DND-41 (cell line): ENCODE measurements around the gene RNLS.

Source experiments
- ATAC-seq: fragments of 200-7000 bp; cut with Tn5 transposase; 3 replicates; pipeline ENCODE4 v1.9.1; 2021; ENCODE audit warnings: low read depth; ENCODE audit not compliant: insufficient read depth
- DNase-seq: peaks from one replicate; pipeline ENCODE4 v3.0.0-alpha.2; 2020
- H2AFZ ChIP-seq: 2 replicates; pipeline ENCODE4 v1.6.0; 2012; ENCODE audit warnings: low read depth, low read length
- H3K27ac ChIP-seq: 2 replicates; pipeline ENCODE4 v1.5.1; 2012; ENCODE audit warnings: low read length, inconsistent platforms
- H3K27me3 ChIP-seq: fragments of 200-600 bp; sonication (generic); 2 replicates; pipeline ENCODE4 v1.6.0; 2012; ENCODE audit warnings: low read length, mild to moderate bottlenecking, inconsistent platforms; ENCODE audit not compliant: insufficient read depth, poor library complexity
- H3K36me3 ChIP-seq: 2 replicates; pipeline ENCODE4 v1.5.1; 2012; ENCODE audit warnings: low read length, inconsistent platforms; ENCODE audit not compliant: insufficient read depth
- H3K4me1 ChIP-seq: 2 replicates; pipeline ENCODE4 v1.5.1; 2012; ENCODE audit warnings: mild to moderate bottlenecking, low read length; ENCODE audit not compliant: insufficient read depth
- H3K4me2 ChIP-seq: 2 replicates; pipeline ENCODE4 v1.6.0; 2012; ENCODE audit warnings: mild to moderate bottlenecking, moderate library complexity, low read length, inconsistent platforms; ENCODE audit not compliant: insufficient read depth
- H3K4me3 ChIP-seq, 2 experiments: fragments of 200-600 bp in 1 of 2; shearing (Covaris generic) in 1 of 2; 2 replicates each; pipeline ENCODE4 v1.5.1; 2012 to 2016; ENCODE audit warnings: inconsistent platforms in 2 of 2, low read length in 2 of 2, mild to moderate bottlenecking in 2 of 2, low read depth in 1 of 2, moderate library complexity in 1 of 2
- H3K79me2 ChIP-seq: 2 replicates; pipeline ENCODE4 v1.6.0; 2012; ENCODE audit warnings: low read length, inconsistent platforms; ENCODE audit not compliant: insufficient read depth
- H3K9ac ChIP-seq: 2 replicates; pipeline ENCODE4 v1.6.0; 2012; ENCODE audit warnings: low read depth, mild to moderate bottlenecking, inconsistent platforms, low read length, moderate library complexity
- H3K9me3 ChIP-seq: 2 replicates; pipeline ENCODE4 v1.5.1; 2012; ENCODE audit warnings: low read length, moderate library complexity, mild to moderate bottlenecking, inconsistent platforms; ENCODE audit not compliant: insufficient read depth, severe bottlenecking
- H4K20me1 ChIP-seq: 2 replicates; pipeline ENCODE4 v1.6.0; 2012; ENCODE audit warnings: low read length; ENCODE audit not compliant: insufficient read depth
- CTCF ChIP-seq: IDR thresholded peaks from 2 replicates; pipeline ENCODE4 v1.5.1; 2012; ENCODE audit warnings: borderline replicate concordance, low read length, moderate library complexity, mild to moderate bottlenecking; ENCODE audit not compliant: poor library complexity, severe bottlenecking; ENCODE audit errors: extremely low read depth
- EZH2 ChIP-seq: IDR thresholded peaks from 3 replicates; pipeline ENCODE4 v1.6.1; 2012; ENCODE audit warnings: borderline replicate concordance, low read depth, mild to moderate bottlenecking, moderate library complexity, low read length, inconsistent platforms; ENCODE audit not compliant: severe bottlenecking

The RNLS gene

GRCh38 chr10:88527245-88527644, 55.9 kb downstream of the RNLS start:
- Histone ChIP-seq H3K27ac (no peak overlapping the region), H3K9me3 (no peaks in the 10 kb centered on the region), H3K36me3 (no peaks in the 10 kb centered on the region), H4K20me1 (no peaks in the 10 kb centered on the region), H3K4me3 (no peak overlapping the region), H3K4me2 (no peak overlapping the region), H2AFZ (no peak overlapping the region), H3K79me2 (no peaks in the 10 kb centered on the region), H3K4me1 (no peaks in the 10 kb centered on the region), H3K9ac (no peak overlapping the region), H3K27me3 (no peaks in the 10 kb centered on the region)
- no peak for ATAC-seq
- TF ChIP-seq EZH2: no peak
- TF ChIP-seq CTCF: no peak
- DNase-seq: no peak

DNA sequence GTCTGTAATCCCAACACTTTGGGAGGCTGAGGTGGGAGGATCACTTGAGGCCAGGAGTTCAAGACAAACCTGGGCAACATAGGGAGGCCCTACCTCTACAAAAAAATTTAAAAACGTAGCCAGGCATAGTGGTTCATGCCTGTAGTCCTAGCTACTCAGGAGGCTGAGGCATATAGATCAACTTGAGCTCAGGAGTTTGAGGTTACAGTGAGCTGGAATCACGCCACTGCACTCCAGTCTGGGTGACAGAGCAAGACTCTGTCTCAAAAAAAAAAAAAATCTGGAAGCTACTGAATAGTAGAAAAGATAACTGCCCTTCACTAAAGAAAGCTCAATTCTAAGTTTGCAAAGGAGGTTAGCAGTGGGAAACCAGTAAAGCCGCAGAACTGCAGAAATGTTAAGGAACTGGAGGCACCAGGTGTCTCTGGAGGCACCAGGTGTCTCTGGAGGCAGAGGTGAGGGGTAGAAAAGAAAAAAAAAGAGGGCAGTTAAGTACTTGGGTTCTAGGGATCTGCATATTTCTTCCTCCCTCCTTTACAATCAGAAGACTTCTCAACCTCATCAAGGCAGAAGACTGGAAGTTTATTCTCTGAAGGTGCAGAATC, 56.5 kb downstream of the RNLS start:
- Histone ChIP-seq H3K27me3 (no peaks in the 10 kb centered on the region), H3K9ac (no peak overlapping the region), H3K9me3 (no peaks in the 10 kb centered on the region), H3K36me3 (no peaks in the 10 kb centered on the region), H3K27ac (no peak overlapping the region), H2AFZ (no peak overlapping the region), H3K4me3 (no peak overlapping the region), H4K20me1 (no peaks in the 10 kb centered on the region), H3K4me1 (no peaks in the 10 kb centered on the region), H3K79me2 (no peaks in the 10 kb centered on the region), H3K4me2 (no peak overlapping the region)
- ATAC-seq (no peak), DNase-seq (no peak)
- TF ChIP-seq EZH2 (no peak), CTCF (no peak)

DNA sequence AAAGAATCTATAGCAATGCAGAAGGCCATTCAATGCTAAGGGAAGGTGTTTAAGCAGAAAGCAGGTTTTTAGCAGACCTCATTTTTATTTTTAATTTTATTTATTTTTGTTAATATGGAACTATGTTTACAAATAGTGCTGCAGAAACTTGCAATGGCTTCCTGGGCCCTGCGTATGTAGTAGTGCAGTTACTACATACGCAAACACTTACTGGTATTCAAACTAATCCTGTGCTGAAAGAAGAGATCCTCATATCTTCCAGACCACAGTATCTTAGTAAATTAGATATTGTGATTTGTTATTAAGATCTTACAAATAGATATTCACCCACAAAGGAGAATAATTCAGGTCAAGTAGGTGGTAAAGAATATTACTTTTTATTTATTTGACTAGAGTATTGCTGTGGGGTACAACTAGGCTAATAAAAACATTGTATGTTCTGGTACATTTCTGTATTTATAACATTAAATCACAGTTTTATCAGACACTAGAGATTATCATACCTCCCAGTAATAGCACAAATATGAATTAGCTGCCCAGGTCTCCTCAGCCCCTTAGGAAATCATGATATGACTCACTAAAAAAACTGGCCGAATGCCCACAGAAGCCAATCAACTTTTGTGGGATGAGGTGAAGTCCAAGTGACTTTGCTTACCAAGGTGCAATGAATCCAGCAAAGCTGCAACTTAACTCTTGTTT, 57.6 kb downstream of the RNLS start:
- TF ChIP-seq EZH2 (no peak), CTCF (no peak)
- no peak for DNase-seq
- H3K4me3 ChIP-seq: no peak overlapping the region
- H2AFZ ChIP-seq: no peak overlapping the region
- H3K9me3 ChIP-seq: no peaks in the 10 kb centered on the region
- ATAC-seq: no peak
- H3K36me3 ChIP-seq: no peaks in the 10 kb centered on the region
- H3K79me2 ChIP-seq: no peaks in the 10 kb centered on the region
- H3K9ac ChIP-seq: no peak overlapping the region
- no peak overlapping the region for H3K4me2 ChIP-seq
- no peaks in the 10 kb centered on the region for H3K4me1 ChIP-seq
- no peaks in the 10 kb centered on the region for H4K20me1 ChIP-seq
- no peaks in the 10 kb centered on the region for H3K27me3 ChIP-seq
- no peak overlapping the region for H3K27ac ChIP-seq
